H9 (cell line): ENCODE data around the gene DKK3. TPM values are rescaled to one million over a fixed set of nuclear protein-coding genes. Genes with fewer than 3 reads are reported as not detected.

Source experiments
- DNase-seq: peaks from one replicate; pipeline ENCODE4 v3.0.0-alpha.2; 2017
- H2AFZ ChIP-seq: one replicate; pipeline ENCODE4 v1.6.1; 2013; ENCODE audit warnings: mild to moderate bottlenecking, low read length, control low read depth, moderate library complexity
- H2AK5ac ChIP-seq: 2 replicates; pipeline ENCODE4 v1.6.1; 2013; ENCODE audit warnings: low read length, control low read depth, mixed read lengths; ENCODE audit not compliant: insufficient read length
- H2BK120ac ChIP-seq: one replicate; pipeline ENCODE4 v1.6.1; 2013; ENCODE audit warnings: low read depth, mild to moderate bottlenecking, low read length, control low read depth, inconsistent platforms; ENCODE audit not compliant: poor library complexity, severe bottlenecking
- H2BK12ac ChIP-seq: 2 replicates; pipeline ENCODE4 v1.6.1; 2013; ENCODE audit warnings: low read length, control low read depth, mixed read lengths, low read depth; ENCODE audit not compliant: insufficient read length
- H2BK15ac ChIP-seq: 2 replicates; pipeline ENCODE4 v1.6.1; 2013; ENCODE audit warnings: low read depth, low read length, control low read depth
- H2BK20ac ChIP-seq: one replicate; pipeline ENCODE4 v1.6.1; 2013; ENCODE audit warnings: low read depth, mild to moderate bottlenecking, low read length, control low read depth, inconsistent platforms; ENCODE audit not compliant: poor library complexity, severe bottlenecking
- H2BK5ac ChIP-seq: 2 replicates; pipeline ENCODE4 v1.6.1; 2013; ENCODE audit warnings: low read length, control low read depth, mixed read lengths; ENCODE audit not compliant: insufficient read length
- H3K14ac ChIP-seq: 2 replicates; pipeline ENCODE4 v1.6.1; 2013; ENCODE audit warnings: low read length, control low read depth; ENCODE audit not compliant: insufficient read depth
- H3K18ac ChIP-seq: 2 replicates; pipeline ENCODE4 v1.6.1; 2013; ENCODE audit warnings: low read depth, mild to moderate bottlenecking, mixed read lengths, low read length, control low read depth; ENCODE audit not compliant: insufficient read length
- H3K23ac ChIP-seq: 2 replicates; pipeline ENCODE4 v1.6.1; 2013; ENCODE audit warnings: low read length, control low read depth, mixed read lengths, low read depth; ENCODE audit not compliant: insufficient read length
- H3K23me2 ChIP-seq: 2 replicates; pipeline ENCODE4 v1.6.1; 2013; ENCODE audit warnings: low read depth, mild to moderate bottlenecking, mixed read lengths, low read length, control low read depth; ENCODE audit not compliant: insufficient read length, poor library complexity, severe bottlenecking
- H3K27ac ChIP-seq: 2 replicates; pipeline ENCODE4 v1.5.1; 2013; ENCODE audit warnings: low read length, control low read depth, mixed read lengths, low read depth; ENCODE audit not compliant: insufficient read length
- H3K27me3 ChIP-seq: 2 replicates; pipeline ENCODE4 v1.6.1; 2013; ENCODE audit warnings: low read length, control low read depth, inconsistent platforms; ENCODE audit not compliant: insufficient read depth
- H3K4ac ChIP-seq: 2 replicates; pipeline ENCODE4 v1.6.1; 2013; ENCODE audit warnings: low read depth, mild to moderate bottlenecking, control low read depth, inconsistent platforms, low read length, moderate library complexity
- H3K4me1 ChIP-seq: 2 replicates; pipeline ENCODE4 v1.6.1; 2013; ENCODE audit warnings: low read length, control low read depth, inconsistent platforms; ENCODE audit not compliant: insufficient read depth
- H3K4me2 ChIP-seq: 2 replicates; pipeline ENCODE4 v1.6.1; 2013; ENCODE audit warnings: low read length, control low read depth, mixed read lengths; ENCODE audit not compliant: insufficient read length, insufficient read depth
- H3K56ac ChIP-seq: 2 replicates; pipeline ENCODE4 v1.6.1; 2013; ENCODE audit warnings: low read depth, mild to moderate bottlenecking, mixed read lengths, low read length, control low read depth; ENCODE audit not compliant: insufficient read length
- H3K79me1 ChIP-seq: 2 replicates; pipeline ENCODE4 v1.6.1; 2013; ENCODE audit warnings: low read depth, mild to moderate bottlenecking, moderate library complexity, low read length, control low read depth, inconsistent platforms; ENCODE audit not compliant: insufficient read depth, poor library complexity, severe bottlenecking
- H3K79me2 ChIP-seq: 2 replicates; pipeline ENCODE4 v1.6.1; 2013; ENCODE audit warnings: low read length, control low read depth, inconsistent platforms; ENCODE audit not compliant: insufficient read depth
- H3K9ac ChIP-seq: 2 replicates; pipeline ENCODE4 v1.6.1; 2013; ENCODE audit warnings: low read length, control low read depth, mixed read lengths; ENCODE audit not compliant: insufficient read length; ENCODE audit errors: extremely low read depth
- H3K9me3 ChIP-seq: one replicate; pipeline ENCODE4 v1.6.1; 2013; ENCODE audit warnings: low read depth, low read length, inconsistent platforms; ENCODE audit not compliant: control insufficient read depth
- H3T11ph ChIP-seq: one replicate; pipeline ENCODE4 v1.6.1; 2013; ENCODE audit warnings: mild to moderate bottlenecking, low read length, control low read depth, inconsistent platforms
- H4K20me1 ChIP-seq: one replicate; pipeline ENCODE4 v1.6.1; 2013; ENCODE audit not compliant: control insufficient read depth, insufficient read length, insufficient read depth
- H4K5ac ChIP-seq: 2 replicates; pipeline ENCODE4 v1.6.1; 2013; ENCODE audit warnings: low read depth, mild to moderate bottlenecking, mixed read lengths, low read length, control low read depth; ENCODE audit not compliant: insufficient read length
- H4K8ac ChIP-seq: replicated peaks from 2 replicates; pipeline ENCODE4 v1.6.1; 2013; ENCODE audit warnings: low read length, control low read depth, mixed read lengths, low read depth; ENCODE audit not compliant: insufficient read length
- H4K91ac ChIP-seq: 2 replicates; pipeline ENCODE4 v1.6.1; 2013; ENCODE audit warnings: low read depth, mild to moderate bottlenecking, moderate library complexity, mixed read lengths, low read length, control low read depth; ENCODE audit not compliant: insufficient read length
- H3K27ac Mint-ChIP-seq, 3 experiments: 2 replicates in 2 of 3; 3 replicates in 1 of 3; pipeline ENCODE4 v1.8.0; 2020 to 2021; ENCODE audit warnings: mixed read lengths in 3 of 3, mild to moderate bottlenecking in 1 of 3, moderate library complexity in 1 of 3
- H3K27me3 Mint-ChIP-seq: 2 replicates; pipeline ENCODE4 v1.8.0; 2021; ENCODE audit warnings: low read depth, mild to moderate bottlenecking, moderate library complexity, mixed read lengths
- H3K36me3 Mint-ChIP-seq, 3 experiments: 2 replicates in 2 of 3; 3 replicates in 1 of 3; pipeline ENCODE4 v1.8.0; 2020 to 2021; ENCODE audit warnings: low read depth in 3 of 3, mixed read lengths in 3 of 3; ENCODE audit not compliant: insufficient read depth in 1 of 3
- H3K4me1 Mint-ChIP-seq, 2 experiments: 2 replicates each; pipeline ENCODE4 v1.8.0; 2020; ENCODE audit warnings: mixed read lengths in 2 of 2
- H3K4me3 Mint-ChIP-seq, 2 experiments: 2 replicates in 1 of 2; 3 replicates in 1 of 2; pipeline ENCODE4 v1.8.0; 2020 to 2021; ENCODE audit warnings: mild to moderate bottlenecking in 2 of 2, mixed read lengths in 2 of 2, moderate library complexity in 1 of 2
- H3K9me3 Mint-ChIP-seq, 2 experiments: 2 replicates in 1 of 2; 3 replicates in 1 of 2; pipeline ENCODE4 v1.8.0; 2020; ENCODE audit warnings: mild to moderate bottlenecking in 2 of 2, mixed read lengths in 2 of 2, moderate library complexity in 1 of 2
- WGBS: extraction: QIAGEN DNeasy Blood & Tissue Kit; methylation state at CpG from one replicate; pipeline ENCODE4 v1.1.7; 2013; ENCODE audit warnings: missing lambda C conversion rate, low lambda C conversion rate, mixed read lengths; ENCODE audit not compliant: insufficient read length; ENCODE audit errors: extremely low coverage; 5-methylcytosine and 5-hydroxymethylcytosine counted together
- total RNA-seq: library from RNA; stranded (reverse); gene quantifications from 2 replicates; pipeline ENCODE4 v1.2.1, GENCODE V29; 2021
- TF ChIP-seq, protein P1 (sequence below): fragments of 200-600 bp; sonication (generic); conservative IDR thresholded peaks from 3 replicates; pipeline ENCODE4 v1.8.0; 2021; ENCODE audit warnings: antibody characterized with exemption, mild to moderate bottlenecking

Gene DKK3
- total RNA-seq, 1 experiment from 2014 or later = 17.1 TPM

GRCh38 chr11:11931461-11932055, 76.9 kb downstream of the DKK3 start:
- H3K27ac ChIP-seq = no peak overlapping the region
- no CpG with 5 or more reads among the region's 5 CpGs for WGBS

More at GRCh38 chr11:11931461-11932055, 76.9 kb downstream of the DKK3 start:
- Histone ChIP-seq H4K8ac (no peak overlapping the region), H4K20me1 (no peaks in the 10 kb centered on the region), H3K27me3 (no peaks in the 10 kb centered on the region), H4K5ac (no peak overlapping the region), H3K18ac (no peak overlapping the region), H2AK5ac (no peak overlapping the region), H3K4me2 (no peak overlapping the region), H2BK120ac (no peak overlapping the region), H3K14ac (no peak overlapping the region), H2BK5ac (no peak overlapping the region), H3K9me3 (no peaks in the 10 kb centered on the region), H3K9ac (no peak overlapping the region), H3T11ph (no peak overlapping the region), H2BK15ac (no peak overlapping the region), H2BK12ac (no peak overlapping the region), H3K4ac (no peak overlapping the region), H3K23me2 (no peaks in the 10 kb centered on the region), H2AFZ (no peak overlapping the region), H3K4me1 (no peaks in the 10 kb centered on the region), H3K79me2 (no peaks in the 10 kb centered on the region), H3K79me1 (no peaks in the 10 kb centered on the region), H4K91ac (no peak overlapping the region), H3K23ac (no peak overlapping the region), H2BK20ac (no peak overlapping the region), H3K56ac (no peak overlapping the region)
- no peak overlapping the region for H3K27ac Mint-ChIP-seq
- TF ChIP-seq, protein P1, sequence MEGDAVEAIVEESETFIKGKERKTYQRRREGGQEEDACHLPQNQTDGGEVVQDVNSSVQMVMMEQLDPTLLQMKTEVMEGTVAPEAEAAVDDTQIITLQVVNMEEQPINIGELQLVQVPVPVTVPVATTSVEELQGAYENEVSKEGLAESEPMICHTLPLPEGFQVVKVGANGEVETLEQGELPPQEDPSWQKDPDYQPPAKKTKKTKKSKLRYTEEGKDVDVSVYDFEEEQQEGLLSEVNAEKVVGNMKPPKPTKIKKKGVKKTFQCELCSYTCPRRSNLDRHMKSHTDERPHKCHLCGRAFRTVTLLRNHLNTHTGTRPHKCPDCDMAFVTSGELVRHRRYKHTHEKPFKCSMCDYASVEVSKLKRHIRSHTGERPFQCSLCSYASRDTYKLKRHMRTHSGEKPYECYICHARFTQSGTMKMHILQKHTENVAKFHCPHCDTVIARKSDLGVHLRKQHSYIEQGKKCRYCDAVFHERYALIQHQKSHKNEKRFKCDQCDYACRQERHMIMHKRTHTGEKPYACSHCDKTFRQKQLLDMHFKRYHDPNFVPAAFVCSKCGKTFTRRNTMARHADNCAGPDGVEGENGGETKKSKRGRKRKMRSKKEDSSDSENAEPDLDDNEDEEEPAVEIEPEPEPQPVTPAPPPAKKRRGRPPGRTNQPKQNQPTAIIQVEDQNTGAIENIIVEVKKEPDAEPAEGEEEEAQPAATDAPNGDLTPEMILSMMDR = peak; percentile 78
- no peak overlapping the region for H3K4me3 Mint-ChIP-seq
- H3K36me3 Mint-ChIP-seq = peaks cover 17 to 34% (median 20%) of the 10 kb centered on the region in 3 experiments; a peak in 6 of 7 replicates
- H3K4me1 Mint-ChIP-seq = no peaks in the 10 kb centered on the region
- no peaks in the 10 kb centered on the region for H3K27me3 Mint-ChIP-seq
- no peak for DNase-seq
- peaks cover 0 to 6% of the 10 kb centered on the region in 2 experiments; a peak in 2 of 5 replicates for H3K9me3 Mint-ChIP-seq
